ENCODE measurements around the gene IQCC. TPM values are rescaled to one million over a fixed set of nuclear protein-coding genes. Genes with fewer than 3 reads are reported as not detected.
A peak's percentile ranks its signal among the peaks of the same experiment; 100 is the strongest.

IQCC gene
- total RNA-seq, 2 experiments from 2014 or later = 6.1 to 6.3 TPM

DNA sequence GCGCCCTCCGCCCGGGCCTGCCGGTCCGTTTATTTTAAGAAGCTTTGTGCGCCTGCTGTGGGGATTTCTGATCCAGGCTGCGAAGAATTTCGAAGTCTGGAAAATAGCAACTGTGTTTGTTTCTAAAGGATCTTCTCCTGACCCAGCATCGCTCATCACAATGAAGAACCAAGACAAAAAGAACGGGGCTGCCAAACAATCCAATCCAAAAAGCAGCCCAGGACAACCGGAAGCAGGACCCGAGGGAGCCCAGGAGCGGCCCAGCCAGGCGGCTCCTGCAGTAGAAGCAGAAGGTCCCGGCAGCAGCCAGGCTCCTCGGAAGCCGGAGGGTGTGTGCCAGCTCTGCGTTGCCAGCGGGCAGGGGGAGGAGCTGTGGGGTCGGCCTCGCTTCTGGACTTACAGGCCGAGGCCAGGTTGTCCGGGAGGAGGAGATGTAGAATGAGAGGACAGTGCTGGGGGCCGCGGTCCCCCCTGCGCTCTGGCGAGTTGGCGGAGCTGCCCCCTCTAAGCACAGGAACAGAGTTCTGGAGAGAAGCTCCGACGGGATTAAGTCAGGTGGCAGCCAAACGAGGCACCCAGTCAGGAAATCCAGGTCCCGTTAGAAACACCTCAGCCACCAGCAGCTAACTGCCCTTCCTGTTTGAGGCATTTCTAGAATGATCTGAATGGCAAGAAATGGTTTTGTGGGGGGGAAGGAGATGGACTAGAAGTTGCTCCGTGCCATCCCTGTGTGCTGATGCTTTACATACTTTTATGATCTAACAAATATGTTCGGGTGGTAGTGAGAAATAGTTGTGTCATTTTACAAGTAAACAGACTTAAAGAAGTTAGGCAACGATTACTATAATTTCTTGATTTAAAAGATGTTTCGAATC lies 25.0 kb upstream of the IQCC start:
- ATAC-seq = peak; percentile 32
- peak; percentile 50 for DNase-seq
- POLR2A ChIA-PET = interaction anchor here (0.6 to 2.5 kb wide), 13 partner anchors 12 to 165 kb away, joined by 3 to 20 read pairs (median 6); partner anchors contain the start of genes CCDC28B, FAM167B, IQCC and KPNA6
- Mint-ChIP-seq H3K27ac (peak overlapping the region; percentile 99), H3K36me3 (ENCODE audit: low read depth) (peaks cover 53% of the 10 kb centered on the region), H3K27me3 (ENCODE audit: low read depth) (no peaks in the 10 kb centered on the region), H3K9me3 (ENCODE audit: insufficient read depth) (no peaks in the 10 kb centered on the region), H3K4me1 (ENCODE audit: low read depth) (peaks cover 50% of the 10 kb centered on the region), H3K4me3 (peak overlapping the region; percentile 95)
- CTCF ChIA-PET = interaction anchor here (0.9 to 2.4 kb wide), 5 partner anchors 20 to 111 kb away, joined by 4 to 11 read pairs (median 6); partner anchors contain the start of genes CCDC28B, HDAC1 and TMEM39B

DNA sequence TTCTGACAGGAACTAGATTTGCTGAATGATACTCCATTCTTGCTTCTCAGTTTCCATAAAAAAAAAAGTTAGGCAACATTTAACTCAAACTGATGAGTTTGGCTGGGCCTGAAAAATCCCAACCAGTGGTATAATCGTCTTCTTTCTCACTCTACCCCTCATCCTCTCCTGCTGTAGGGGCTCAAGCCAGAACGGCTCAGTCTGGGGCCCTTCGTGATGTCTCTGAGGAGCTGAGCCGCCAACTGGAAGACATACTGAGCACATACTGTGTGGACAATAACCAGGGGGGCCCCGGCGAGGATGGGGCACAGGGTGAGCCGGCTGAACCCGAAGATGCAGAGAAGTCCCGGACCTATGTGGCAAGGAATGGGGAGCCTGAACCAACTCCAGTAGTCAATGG lies 24.4 kb upstream of the IQCC start:
- no peak for ATAC-seq
- Mint-ChIP-seq H3K27me3 (ENCODE audit: low read depth) (no peaks in the 10 kb centered on the region), H3K36me3 (ENCODE audit: low read depth) (peaks cover 55% of the 10 kb centered on the region), H3K4me3 (peak overlapping the region; percentile 95), H3K27ac (peak overlapping the region; percentile 99), H3K4me1 (ENCODE audit: low read depth) (peaks cover 52% of the 10 kb centered on the region), H3K9me3 (ENCODE audit: insufficient read depth) (no peaks in the 10 kb centered on the region)
- CTCF ChIA-PET = interaction anchor here (1.1 kb wide), 1 partner anchor 68 kb away, joined by 5 read pairs; no protein-coding TSS in a partner anchor
- POLR2A ChIA-PET = interaction anchor here (1.2 to 2.5 kb wide), 6 partner anchors 14 to 165 kb away, joined by 3 to 20 read pairs (median 6); partner anchors contain the start of genes CCDC28B and IQCC
- no peak for DNase-seq

DNA sequence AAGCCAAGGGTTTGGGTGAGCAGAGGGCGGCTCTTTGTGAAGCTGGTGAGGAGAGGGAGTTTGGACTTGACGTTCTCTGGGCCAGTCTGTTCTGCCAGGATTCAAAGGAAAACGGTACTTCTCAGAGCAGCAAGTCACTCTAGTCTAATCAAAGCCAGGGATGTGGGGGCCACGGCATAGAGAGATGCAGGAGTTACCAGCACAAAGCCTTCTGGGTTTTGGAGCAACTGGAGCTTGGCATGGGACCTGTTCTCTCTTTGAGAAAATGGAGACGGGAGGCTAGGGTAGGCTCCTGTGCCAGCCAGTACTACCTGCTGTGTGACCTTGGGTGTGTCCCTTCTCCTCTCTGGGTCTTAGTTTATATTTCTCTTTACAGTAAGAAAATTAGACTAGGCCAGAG lies 23.9 kb upstream of the IQCC start:
- CTCF ChIA-PET = interaction anchor here (1.1 kb wide), 1 partner anchor 71 kb away, joined by 4 read pairs; no protein-coding TSS in a partner anchor
- H3K27me3 Mint-ChIP-seq (ENCODE audit: low read depth) = no peaks in the 10 kb centered on the region
- ATAC-seq (no peak), DNase-seq (no peak)
- peak overlapping the region; percentile 95 for H3K4me3 Mint-ChIP-seq
- POLR2A ChIA-PET = interaction anchor here (1.2 to 2.5 kb wide), 4 partner anchors 14 to 71 kb away, joined by 3 to 20 read pairs (median 6); partner anchors contain the start of gene CCDC28B
- H3K4me1 Mint-ChIP-seq (ENCODE audit: low read depth) = peaks cover 57% of the 10 kb centered on the region
- H3K27ac Mint-ChIP-seq = peak overlapping the region; percentile 99
- peaks cover 58% of the 10 kb centered on the region for H3K36me3 Mint-ChIP-seq (ENCODE audit: low read depth)
- no peaks in the 10 kb centered on the region for H3K9me3 Mint-ChIP-seq (ENCODE audit: insufficient read depth)

DNA sequence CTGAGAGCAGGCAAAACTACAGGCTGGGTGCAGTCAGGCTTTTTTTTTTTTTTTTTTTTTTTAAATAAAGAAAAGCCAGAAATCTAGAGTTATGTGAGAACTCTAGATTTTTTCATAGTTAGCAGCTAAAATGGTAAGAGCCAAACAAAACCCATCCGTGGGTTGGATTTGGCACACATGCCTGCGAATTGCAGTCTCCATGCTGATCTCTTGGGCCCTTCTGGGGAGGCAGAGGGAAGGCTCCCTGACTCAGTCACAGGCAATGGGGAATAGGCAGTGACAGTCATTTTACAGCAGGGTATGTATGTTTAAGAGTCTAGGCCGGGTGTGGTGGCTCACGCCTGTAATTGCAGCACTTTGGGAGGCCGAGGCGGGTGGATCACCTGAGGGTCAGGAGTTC lies 23.4 kb upstream of the IQCC start:
- peaks cover 57% of the 10 kb centered on the region for H3K36me3 Mint-ChIP-seq (ENCODE audit: low read depth)
- ChIA-PET CTCF (interaction anchor here (1.1 kb wide), 1 partner anchor 71 kb away, joined by 4 read pairs; no protein-coding TSS in a partner anchor), POLR2A (no interaction called here)
- no peak for DNase-seq
- H3K4me3 Mint-ChIP-seq = peak overlapping the region; percentile 95
- H3K9me3 Mint-ChIP-seq (ENCODE audit: insufficient read depth) = no peaks in the 10 kb centered on the region
- no peaks in the 10 kb centered on the region for H3K27me3 Mint-ChIP-seq (ENCODE audit: low read depth)
- peaks cover 59% of the 10 kb centered on the region for H3K4me1 Mint-ChIP-seq (ENCODE audit: low read depth)
- ATAC-seq = no peak
- H3K27ac Mint-ChIP-seq = peak overlapping the region; percentile 36

DNA sequence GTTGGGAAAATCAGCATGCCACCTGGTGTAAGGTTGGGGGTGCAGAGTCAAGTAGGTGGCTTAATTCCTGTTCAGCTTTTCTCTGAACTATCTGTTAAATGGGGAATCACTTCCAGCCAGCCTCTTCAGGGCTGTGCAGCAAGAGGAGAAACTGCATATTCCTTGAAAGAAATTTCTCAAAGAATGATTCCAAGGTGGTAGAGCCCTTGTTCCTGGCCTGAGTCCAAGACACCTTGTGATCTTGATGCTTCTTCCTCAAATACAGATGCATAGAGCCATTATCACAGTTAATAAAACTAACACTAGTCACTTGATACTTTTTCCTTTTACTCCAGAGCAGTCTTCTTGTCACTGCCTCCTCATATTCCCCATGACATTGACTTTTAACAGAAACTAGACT lies 20.8 kb upstream of the IQCC start:
- Mint-ChIP-seq H3K27me3 (ENCODE audit: low read depth) (no peaks in the 10 kb centered on the region), H3K4me1 (ENCODE audit: low read depth) (peaks cover 56% of the 10 kb centered on the region), H3K27ac (peak overlapping the region; percentile 21), H3K9me3 (ENCODE audit: insufficient read depth) (no peaks in the 10 kb centered on the region), H3K36me3 (ENCODE audit: low read depth) (peaks cover 73% of the 10 kb centered on the region), H3K4me3 (no peak overlapping the region)
- ATAC-seq = no peak
- POLR2A ChIA-PET = interaction anchor here (0.7 to 1.4 kb wide), 3 partner anchors 10 to 13 kb away, joined by 3 to 4 read pairs (median 4); no protein-coding TSS in a partner anchor
- DNase-seq = no peak
- CTCF ChIA-PET = interaction anchor here (0.7 to 0.9 kb wide), 2 partner anchors 31 to 216 kb away, joined by 3 to 5 read pairs; no protein-coding TSS in a partner anchor

DNA sequence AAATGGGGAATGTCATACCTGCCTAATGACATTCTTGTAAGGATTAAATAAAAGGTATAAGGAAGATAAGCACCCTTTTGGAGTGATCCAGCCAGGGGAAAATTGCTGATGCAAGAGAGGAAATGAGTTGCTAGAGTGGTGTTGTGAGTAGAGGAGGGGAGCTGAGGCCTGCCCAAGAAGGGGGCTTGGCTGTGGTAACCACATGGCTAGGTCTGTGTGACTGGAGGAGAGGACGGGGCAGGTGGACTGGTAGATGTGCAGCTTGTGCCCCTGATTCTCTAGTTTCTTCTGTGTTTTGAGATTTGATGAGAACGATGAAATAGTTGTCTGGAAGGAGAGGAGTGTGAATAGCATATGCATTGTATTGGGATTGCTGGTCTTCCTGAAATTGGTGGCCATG lies 19.4 kb upstream of the IQCC start:
- Mint-ChIP-seq H3K36me3 (ENCODE audit: low read depth) (peaks cover 72% of the 10 kb centered on the region), H3K27ac (peak overlapping the region; percentile 86), H3K27me3 (ENCODE audit: low read depth) (no peaks in the 10 kb centered on the region), H3K9me3 (ENCODE audit: insufficient read depth) (no peaks in the 10 kb centered on the region), H3K4me3 (peak overlapping the region; percentile 2), H3K4me1 (ENCODE audit: low read depth) (peaks cover 47% of the 10 kb centered on the region)
- DNase-seq (no peak), ATAC-seq (no peak)
- ChIA-PET CTCF (interaction anchor here (3.2 kb wide), 1 partner anchor 30 kb away, joined by 9 read pairs; no protein-coding TSS in a partner anchor), POLR2A (interaction anchor here (1.4 kb wide), 1 partner anchor 14 kb away, joined by 3 read pairs; no protein-coding TSS in a partner anchor)

DNA sequence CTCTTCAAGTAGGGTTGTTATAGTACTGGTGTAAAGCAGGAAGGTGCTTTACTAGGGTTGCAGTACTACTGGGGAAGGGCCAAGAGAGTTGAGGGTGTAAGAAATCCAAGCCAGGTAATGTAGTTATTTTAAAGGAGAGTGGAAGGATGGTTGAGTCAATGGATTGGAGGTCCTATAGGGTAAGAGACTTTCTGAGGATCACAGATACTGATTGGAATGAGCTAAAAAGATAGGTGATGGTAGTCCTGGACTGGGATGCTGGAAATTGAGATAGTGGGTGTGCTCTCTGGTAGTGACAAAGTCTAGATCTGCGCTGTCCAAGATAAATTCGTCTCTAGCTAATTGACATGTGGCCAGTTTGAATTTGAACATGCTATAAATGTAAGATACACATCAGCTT lies 19.0 kb upstream of the IQCC start:
- DNase-seq (no peak), ATAC-seq (no peak)
- H3K4me3 Mint-ChIP-seq = peak overlapping the region; percentile 2
- POLR2A ChIA-PET = interaction anchor here (1.4 kb wide), 1 partner anchor 15 kb away, joined by 3 read pairs; no protein-coding TSS in a partner anchor
- peaks cover 72% of the 10 kb centered on the region for H3K36me3 Mint-ChIP-seq (ENCODE audit: low read depth)
- no peaks in the 10 kb centered on the region for H3K27me3 Mint-ChIP-seq (ENCODE audit: low read depth)
- CTCF ChIA-PET = interaction anchor here (3.2 kb wide), 1 partner anchor 29 kb away, joined by 9 read pairs; no protein-coding TSS in a partner anchor
- H3K4me1 Mint-ChIP-seq (ENCODE audit: low read depth) = peaks cover 42% of the 10 kb centered on the region
- H3K9me3 Mint-ChIP-seq (ENCODE audit: insufficient read depth) = no peaks in the 10 kb centered on the region
- H3K27ac Mint-ChIP-seq = peak overlapping the region; percentile 86

DNA sequence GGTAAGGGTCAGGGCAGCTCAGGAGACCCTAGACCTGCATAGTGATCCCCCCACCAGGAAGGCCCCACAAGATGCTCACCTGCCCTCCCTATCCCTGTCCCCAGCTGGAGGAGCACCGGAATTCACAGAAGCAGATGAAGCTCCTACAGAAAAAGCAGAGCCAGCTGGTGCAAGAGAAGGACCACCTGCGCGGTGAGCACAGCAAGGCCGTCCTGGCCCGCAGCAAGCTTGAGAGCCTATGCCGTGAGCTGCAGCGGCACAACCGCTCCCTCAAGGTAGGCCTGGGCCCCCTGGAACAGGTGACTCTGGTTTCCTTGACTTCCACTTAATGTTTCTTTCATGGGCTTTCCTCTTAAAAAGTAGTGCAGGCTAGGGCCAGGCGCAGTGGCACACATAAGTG lies 17.6 kb upstream of the IQCC start:
- Mint-ChIP-seq H3K27me3 (ENCODE audit: low read depth) (no peaks in the 10 kb centered on the region), H3K27ac (no peak overlapping the region), H3K36me3 (ENCODE audit: low read depth) (peaks cover 72% of the 10 kb centered on the region), H3K4me1 (ENCODE audit: low read depth) (peaks cover 36% of the 10 kb centered on the region), H3K9me3 (ENCODE audit: insufficient read depth) (no peaks in the 10 kb centered on the region), H3K4me3 (no peak overlapping the region)
- ATAC-seq = no peak
- no peak for DNase-seq
- CTCF ChIA-PET = interaction anchor here (3.2 kb wide), 1 partner anchor 28 kb away, joined by 9 read pairs; no protein-coding TSS in a partner anchor
- POLR2A ChIA-PET = no interaction called here

DNA sequence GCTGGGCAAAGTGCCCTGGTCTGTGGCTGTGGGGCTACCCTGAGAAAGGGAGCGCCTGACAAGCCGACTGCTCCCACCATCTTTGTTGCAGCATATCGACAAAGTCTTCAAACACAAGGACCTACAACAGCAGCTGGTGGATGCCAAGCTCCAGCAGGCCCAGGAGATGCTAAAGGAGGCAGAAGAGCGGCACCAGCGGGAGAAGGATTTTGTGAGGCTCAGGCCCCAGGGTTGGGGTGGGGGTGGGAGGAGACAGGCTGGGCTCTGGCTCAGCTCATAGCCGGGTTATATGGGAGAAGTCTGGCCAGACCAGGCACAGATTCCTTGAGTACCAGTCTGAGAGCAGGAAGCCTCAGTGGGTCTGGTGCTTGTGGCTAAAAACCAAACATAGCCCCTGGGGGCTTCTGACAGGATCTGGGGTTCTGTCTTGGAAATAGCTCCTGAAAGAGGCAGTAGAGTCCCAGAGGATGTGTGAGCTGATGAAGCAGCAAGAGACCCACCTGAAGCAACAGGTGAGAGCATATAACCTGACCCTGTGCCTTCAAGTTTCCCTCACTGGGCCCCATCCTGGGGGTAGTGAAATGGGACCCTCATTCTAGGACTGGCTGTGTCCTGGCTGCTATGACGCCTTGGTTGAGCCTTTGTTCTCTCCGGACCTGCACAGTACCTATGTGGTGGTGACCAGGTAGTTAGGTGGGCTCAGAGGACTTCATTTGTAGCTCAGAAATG lies 13.1 kb upstream of the IQCC start:
- ATAC-seq (no peak), DNase-seq (no peak)
- H3K4me3 Mint-ChIP-seq = no peak overlapping the region
- no peaks in the 10 kb centered on the region for H3K9me3 Mint-ChIP-seq (ENCODE audit: insufficient read depth)
- H3K4me1 Mint-ChIP-seq (ENCODE audit: low read depth) = peaks cover 53% of the 10 kb centered on the region
- peaks cover 89% of the 10 kb centered on the region for H3K36me3 Mint-ChIP-seq (ENCODE audit: low read depth)
- H3K27ac Mint-ChIP-seq = no peak overlapping the region
- POLR2A ChIA-PET = interaction anchor here (1.2 kb wide), 1 partner anchor 12 kb away, joined by 6 read pairs; no protein-coding TSS in a partner anchor
- H3K27me3 Mint-ChIP-seq (ENCODE audit: low read depth) = no peaks in the 10 kb centered on the region
- CTCF ChIA-PET = interaction anchor here (1.0 to 1.1 kb wide), 2 partner anchors 8 to 23 kb away, joined by 3 read pairs; partner anchors contain the start of gene CCDC28B

DNA sequence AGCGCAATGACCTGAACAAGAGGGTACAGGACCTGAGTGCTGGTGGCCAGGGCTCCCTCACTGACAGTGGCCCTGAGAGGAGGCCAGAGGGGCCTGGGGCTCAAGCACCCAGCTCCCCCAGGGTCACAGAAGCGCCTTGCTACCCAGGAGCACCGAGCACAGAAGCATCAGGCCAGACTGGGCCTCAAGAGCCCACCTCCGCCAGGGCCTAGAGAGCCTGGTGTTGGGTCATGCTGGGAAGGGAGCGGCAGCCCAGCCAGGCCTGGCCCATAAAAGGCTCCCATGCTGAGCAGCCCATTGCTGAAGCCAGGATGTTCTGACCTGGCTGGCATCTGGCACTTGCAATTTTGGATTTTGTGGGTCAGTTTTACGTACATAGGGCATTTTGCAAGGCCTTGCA lies 10.5 kb upstream of the IQCC start:
- ATAC-seq (no peak), DNase-seq (no peak)
- ChIA-PET CTCF (interaction anchor here (1.5 kb wide), 2 partner anchors 21 to 87 kb away, joined by 6 read pairs; partner anchors contain the start of gene KPNA6), POLR2A (interaction anchor here (1.0 to 1.3 kb wide), 5 partner anchors 10 to 97 kb away, joined by 3 to 7 read pairs (median 4); partner anchors contain the start of gene HDAC1)
- H3K9me3 Mint-ChIP-seq (ENCODE audit: insufficient read depth) = no peaks in the 10 kb centered on the region
- no peak overlapping the region for H3K4me3 Mint-ChIP-seq
- no peaks in the 10 kb centered on the region for H3K27me3 Mint-ChIP-seq (ENCODE audit: low read depth)
- H3K27ac Mint-ChIP-seq = peak overlapping the region; percentile 29
- peaks cover 67% of the 10 kb centered on the region for H3K4me1 Mint-ChIP-seq (ENCODE audit: low read depth)
- H3K36me3 Mint-ChIP-seq (ENCODE audit: low read depth) = peaks cover 82% of the 10 kb centered on the region

DNA sequence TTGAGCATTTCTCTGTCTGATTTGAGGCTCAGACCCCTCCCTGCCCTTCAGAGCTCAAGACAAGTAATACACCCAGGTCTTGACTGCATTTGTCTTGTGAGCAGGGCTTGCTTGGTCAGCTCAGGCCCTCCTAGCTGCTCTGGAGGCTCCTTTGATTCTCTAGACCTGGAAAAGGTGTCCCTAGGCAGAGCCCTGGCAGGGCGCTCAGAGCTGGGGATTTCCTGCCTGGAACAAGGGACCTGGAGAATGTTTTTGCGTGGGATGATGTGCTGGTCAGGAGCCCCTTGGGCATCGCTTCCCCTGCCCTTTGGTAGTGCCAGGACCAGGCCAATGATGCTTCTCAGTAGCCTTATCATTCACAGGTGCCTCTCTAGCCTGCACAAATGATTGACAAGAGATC lies 9.9 kb upstream of the IQCC start:
- ChIA-PET CTCF (interaction anchor here (1.5 to 8.0 kb wide), 2 partner anchors 20 to 87 kb away, joined by 6 to 52 read pairs; partner anchors contain the start of gene KPNA6), POLR2A (interaction anchor here (1.0 to 1.5 kb wide), 5 partner anchors 11 to 199 kb away, joined by 3 to 7 read pairs (median 3); partner anchors contain the start of genes BSDC1 and HDAC1)
- peak overlapping the region; percentile 29 for H3K27ac Mint-ChIP-seq
- H3K4me3 Mint-ChIP-seq = no peak overlapping the region
- peaks cover 77% of the 10 kb centered on the region for H3K36me3 Mint-ChIP-seq (ENCODE audit: low read depth)
- ATAC-seq = no peak
- no peaks in the 10 kb centered on the region for H3K27me3 Mint-ChIP-seq (ENCODE audit: low read depth)
- H3K9me3 Mint-ChIP-seq (ENCODE audit: insufficient read depth) = no peaks in the 10 kb centered on the region
- H3K4me1 Mint-ChIP-seq (ENCODE audit: low read depth) = peaks cover 71% of the 10 kb centered on the region
- DNase-seq = no peak
